Astrocyte of the spinal cord (primary cell): ENCODE data around the gene PIAS2.

Source experiments
- DNase-seq: peaks from one replicate; pipeline ENCODE4 v3.0.0; 2011; ENCODE audit warnings: low read depth, low spot score
- H3K4me3 ChIP-seq: 2 replicates; pipeline ENCODE4 v1.5.1; 2011; ENCODE audit warnings: low read depth, mild to moderate bottlenecking, low read length, moderate library complexity
- CTCF ChIP-seq: IDR thresholded peaks from 2 replicates; pipeline ENCODE4 v1.5.1; 2012; ENCODE audit warnings: low read depth, mild to moderate bottlenecking, low read length, inconsistent platforms
- in situ Hi-C: cut with HindIII; loops from 2 replicates; pipeline ENCODE4 v1.10.0; 2017; ENCODE audit warnings: low sequenced_read_pairs

The PIAS2 gene

GRCh38 chr18:46768166-46768921, 149.0 kb downstream of the PIAS2 start:
- TF ChIP-seq CTCF: no peak
- in situ Hi-C loops: no loop called here
- H3K4me3 ChIP-seq: no peak overlapping the region
- DNase-seq: no peak

- no peak for DNase-seq
- H3K4me3 ChIP-seq: no peak overlapping the region
- TF ChIP-seq CTCF: no peak
- in situ Hi-C loops: no loop called here
Observed at GRCh38 chr18:46767217-46767616, 150.1 kb downstream of the PIAS2 start.

DNA sequence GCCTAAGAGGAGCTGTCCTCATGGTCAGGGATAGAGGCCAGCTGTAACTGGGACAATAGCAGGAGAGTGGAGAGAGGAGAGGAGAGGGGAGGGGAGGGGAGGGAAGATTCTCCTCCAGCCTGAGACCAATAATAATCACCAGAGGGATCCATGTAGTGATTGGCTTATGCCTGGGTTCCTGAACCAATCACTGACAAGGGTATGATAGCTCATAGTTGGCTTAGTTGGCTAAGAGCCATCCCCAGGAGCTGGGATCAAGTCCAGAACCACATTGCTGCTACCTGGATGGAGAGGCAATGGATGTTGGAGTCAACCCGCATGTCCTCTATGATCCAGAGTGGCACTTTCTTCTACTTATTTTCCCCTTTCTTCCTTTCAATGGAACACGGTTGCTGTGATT, 152.7 kb downstream of the PIAS2 start:
- TF ChIP-seq CTCF: no peak
- in situ Hi-C loops: no loop called here
- DNase-seq: no peak
- H3K4me3 ChIP-seq: no peak overlapping the region

DNA sequence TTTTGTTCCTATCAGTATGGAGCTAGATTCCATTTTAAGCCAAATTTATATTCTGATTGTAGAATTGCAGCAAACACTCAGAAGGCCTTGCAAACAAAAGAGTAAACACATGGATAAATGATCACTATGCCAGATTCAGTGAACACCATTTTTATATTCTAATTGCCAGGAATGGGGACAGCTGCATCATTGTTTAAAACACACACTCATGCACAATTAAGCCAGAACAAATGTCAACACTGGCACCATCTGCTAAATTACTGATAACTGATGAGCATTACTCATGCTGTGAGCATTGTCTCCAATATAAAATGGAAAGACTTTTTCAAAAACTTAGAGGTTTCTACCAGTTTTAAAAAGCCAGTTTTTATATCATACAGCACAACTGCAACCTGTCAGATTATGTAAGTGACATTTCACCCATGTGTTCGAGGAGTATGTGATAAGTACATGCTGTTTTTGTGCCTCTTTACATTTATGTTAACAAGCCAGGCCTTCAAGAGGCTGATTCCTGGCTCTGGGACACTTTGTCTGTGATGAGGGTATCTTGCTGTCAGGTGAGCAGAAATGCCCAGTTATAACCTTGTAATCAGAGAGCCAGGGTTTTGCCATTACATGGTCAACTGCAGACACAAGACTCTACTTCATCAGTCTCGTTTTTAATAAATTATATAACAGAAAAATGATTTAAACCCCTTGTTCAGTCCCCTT, 156.1 kb downstream of the PIAS2 start:
- in situ Hi-C loops: no loop called here
- no peak for DNase-seq
- no peak for TF ChIP-seq CTCF

DNA sequence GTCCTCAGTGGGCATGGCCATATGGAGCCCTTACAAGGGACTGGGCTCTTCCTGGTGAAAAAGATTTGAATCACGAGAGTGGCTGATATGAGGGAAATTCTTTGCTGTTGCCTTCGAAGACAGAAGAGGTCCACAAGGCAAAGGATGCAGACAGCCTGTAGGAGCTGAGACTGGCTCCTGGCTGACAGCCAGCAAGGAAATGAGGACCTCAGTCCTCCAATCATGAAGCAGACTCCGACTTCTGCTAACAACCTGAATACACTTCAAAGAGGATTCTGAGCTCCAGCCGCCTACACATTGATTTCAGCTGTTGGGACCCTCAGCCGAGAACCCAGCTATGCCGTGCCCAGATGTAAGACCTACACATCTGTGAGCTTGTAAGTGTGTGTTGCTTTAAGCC, 157.4 kb downstream of the PIAS2 start:
- in situ Hi-C loops: no loop called here

More for the DNA sequence above, 156.1 kb downstream of the PIAS2 start:
- H3K4me3 ChIP-seq: no peak overlapping the region

More for the DNA sequence above, 157.4 kb downstream of the PIAS2 start:
- no peak for TF ChIP-seq CTCF
- DNase-seq: no peak
- no peak overlapping the region for H3K4me3 ChIP-seq
